Loucy (cell line): ENCODE data around the gene KCNH1.

ENCODE experiments used
- H2AFZ ChIP-seq: fragments of 200-600 bp; sonication (generic); 2 replicates; pipeline ENCODE4 v1.6.0; 2016; ENCODE audit warnings: antibody characterized with exemption, mild to moderate bottlenecking, low read length, moderate library complexity
- H3F3A ChIP-seq: fragments of 200-600 bp; 2 replicates; pipeline ENCODE4 v1.6.0; 2016; ENCODE audit warnings: antibody characterized with exemption, low read depth, mild to moderate bottlenecking
- H3K27me3 ChIP-seq: fragments of 200-600 bp; sonication (generic); 2 replicates; pipeline ENCODE4 v1.6.1; 2014; ENCODE audit warnings: low read length, mild to moderate bottlenecking; ENCODE audit not compliant: insufficient read depth, poor library complexity, severe bottlenecking
- H3K36me3 ChIP-seq: fragments of 200-600 bp; sonication (generic); 2 replicates; pipeline ENCODE4 v1.6.1; 2016; ENCODE audit warnings: low read length; ENCODE audit not compliant: insufficient read depth
- H3K4me1 ChIP-seq: fragments of 200-600 bp; sonication (generic); 2 replicates; pipeline ENCODE4 v1.5.1; 2014; ENCODE audit warnings: low read length, mild to moderate bottlenecking; ENCODE audit not compliant: insufficient read depth, poor library complexity, severe bottlenecking
- H3K4me2 ChIP-seq: fragments of 200-600 bp; sonication (generic); 2 replicates; pipeline ENCODE4 v1.6.0; 2014; ENCODE audit warnings: antibody characterized with exemption, low read length, low read depth, mild to moderate bottlenecking; ENCODE audit not compliant: poor library complexity, severe bottlenecking
- H3K4me3 ChIP-seq: fragments of 200-600 bp; sonication (generic); 2 replicates; pipeline ENCODE4 v1.5.1; 2014; ENCODE audit warnings: low read length, mild to moderate bottlenecking, mixed read lengths; ENCODE audit not compliant: poor library complexity, severe bottlenecking
- H3K79me2 ChIP-seq: fragments of 200-600 bp; sonication (generic); 2 replicates; pipeline ENCODE4 v1.6.1; 2014; ENCODE audit warnings: low read length; ENCODE audit not compliant: insufficient read depth
- H3K9ac ChIP-seq: fragments of 200-600 bp; sonication (generic); 2 replicates; pipeline ENCODE4 v1.6.0; 2014; ENCODE audit warnings: mild to moderate bottlenecking, low read depth, low read length, moderate library complexity; ENCODE audit not compliant: poor library complexity, severe bottlenecking
- H3K9me2 ChIP-seq: fragments of 200-600 bp; sonication (generic); replicated peaks from 2 replicates; pipeline ENCODE4 v1.6.1; 2016; ENCODE audit warnings: low read depth, low read length, mixed read lengths
- H3K9me3 ChIP-seq: fragments of 200-600 bp; sonication (generic); 2 replicates; pipeline ENCODE4 v1.6.1; 2014; ENCODE audit warnings: mild to moderate bottlenecking, antibody characterized with exemption, low read length, low read depth; ENCODE audit not compliant: insufficient read depth
- H4K20me1 ChIP-seq: fragments of 200-600 bp; sonication (generic); 2 replicates; pipeline ENCODE4 v1.6.0; 2014; ENCODE audit warnings: antibody characterized with exemption, low read length, mild to moderate bottlenecking; ENCODE audit not compliant: insufficient read depth, poor library complexity, severe bottlenecking
- EZH2phosphoT487 ChIP-seq: fragments of 200-600 bp; IDR thresholded peaks from 2 replicates; pipeline ENCODE4 v1.6.1; 2018; ENCODE audit warnings: antibody characterized with exemption, mild to moderate bottlenecking, moderate library complexity, borderline replicate concordance
- TF ChIP-seq, protein P1 (sequence below): fragments of 200-600 bp; sonication (generic); conservative IDR thresholded peaks from 2 replicates; pipeline ENCODE4 v1.5.1; 2014; ENCODE audit warnings: mild to moderate bottlenecking, antibody characterized with exemption, low read length

Gene KCNH1

DNA sequence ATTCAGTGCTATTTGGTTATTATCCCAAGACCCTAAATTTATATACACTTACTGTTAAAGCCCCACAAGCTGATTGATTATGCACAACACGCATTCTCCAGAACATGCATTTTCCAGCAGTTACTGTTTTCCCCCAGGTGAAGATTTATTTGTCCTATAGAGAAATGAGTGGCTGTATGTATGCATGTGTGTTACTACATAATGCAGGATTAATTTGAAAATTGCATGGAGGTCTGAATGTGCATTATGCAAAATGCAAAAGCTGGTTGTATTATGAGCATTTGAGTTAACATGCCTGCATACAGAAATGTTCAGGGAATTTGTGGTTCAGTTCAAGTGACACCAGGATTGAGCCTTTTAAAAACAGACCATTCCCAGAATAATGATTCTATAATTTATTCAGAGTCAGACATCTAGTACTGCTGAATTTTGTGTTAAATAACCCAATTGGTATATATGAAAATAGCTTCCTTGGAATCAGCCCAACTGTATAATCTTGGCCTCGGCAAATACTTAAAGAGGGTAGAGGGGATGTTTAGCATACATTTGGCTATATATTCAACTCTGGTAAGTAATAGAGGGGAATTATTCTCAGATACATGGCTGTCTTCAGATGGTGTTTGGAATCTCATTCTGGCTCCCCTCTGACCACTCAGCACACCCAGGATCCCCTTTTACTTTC, 485.2 kb downstream of the KCNH1 start:
- H4K20me1 ChIP-seq = no peaks in the 10 kb centered on the region
- H3K79me2 ChIP-seq = no peaks in the 10 kb centered on the region
- no peaks in the 10 kb centered on the region for H3F3A ChIP-seq
- H2AFZ ChIP-seq = no peak overlapping the region
- H3K36me3 ChIP-seq = no peaks in the 10 kb centered on the region
- H3K9me3 ChIP-seq = no peaks in the 10 kb centered on the region
- no peak overlapping the region for H3K9ac ChIP-seq
- H3K4me3 ChIP-seq = no peak overlapping the region
- no peak for TF ChIP-seq EZH2phosphoT487
- TF ChIP-seq, protein P1, sequence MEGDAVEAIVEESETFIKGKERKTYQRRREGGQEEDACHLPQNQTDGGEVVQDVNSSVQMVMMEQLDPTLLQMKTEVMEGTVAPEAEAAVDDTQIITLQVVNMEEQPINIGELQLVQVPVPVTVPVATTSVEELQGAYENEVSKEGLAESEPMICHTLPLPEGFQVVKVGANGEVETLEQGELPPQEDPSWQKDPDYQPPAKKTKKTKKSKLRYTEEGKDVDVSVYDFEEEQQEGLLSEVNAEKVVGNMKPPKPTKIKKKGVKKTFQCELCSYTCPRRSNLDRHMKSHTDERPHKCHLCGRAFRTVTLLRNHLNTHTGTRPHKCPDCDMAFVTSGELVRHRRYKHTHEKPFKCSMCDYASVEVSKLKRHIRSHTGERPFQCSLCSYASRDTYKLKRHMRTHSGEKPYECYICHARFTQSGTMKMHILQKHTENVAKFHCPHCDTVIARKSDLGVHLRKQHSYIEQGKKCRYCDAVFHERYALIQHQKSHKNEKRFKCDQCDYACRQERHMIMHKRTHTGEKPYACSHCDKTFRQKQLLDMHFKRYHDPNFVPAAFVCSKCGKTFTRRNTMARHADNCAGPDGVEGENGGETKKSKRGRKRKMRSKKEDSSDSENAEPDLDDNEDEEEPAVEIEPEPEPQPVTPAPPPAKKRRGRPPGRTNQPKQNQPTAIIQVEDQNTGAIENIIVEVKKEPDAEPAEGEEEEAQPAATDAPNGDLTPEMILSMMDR = no peak
- no peak overlapping the region for H3K4me2 ChIP-seq
- peaks cover 10% of the 10 kb centered on the region for H3K4me1 ChIP-seq
- H3K27me3 ChIP-seq = no peaks in the 10 kb centered on the region
- no peaks in the 10 kb centered on the region for H3K9me2 ChIP-seq

DNA sequence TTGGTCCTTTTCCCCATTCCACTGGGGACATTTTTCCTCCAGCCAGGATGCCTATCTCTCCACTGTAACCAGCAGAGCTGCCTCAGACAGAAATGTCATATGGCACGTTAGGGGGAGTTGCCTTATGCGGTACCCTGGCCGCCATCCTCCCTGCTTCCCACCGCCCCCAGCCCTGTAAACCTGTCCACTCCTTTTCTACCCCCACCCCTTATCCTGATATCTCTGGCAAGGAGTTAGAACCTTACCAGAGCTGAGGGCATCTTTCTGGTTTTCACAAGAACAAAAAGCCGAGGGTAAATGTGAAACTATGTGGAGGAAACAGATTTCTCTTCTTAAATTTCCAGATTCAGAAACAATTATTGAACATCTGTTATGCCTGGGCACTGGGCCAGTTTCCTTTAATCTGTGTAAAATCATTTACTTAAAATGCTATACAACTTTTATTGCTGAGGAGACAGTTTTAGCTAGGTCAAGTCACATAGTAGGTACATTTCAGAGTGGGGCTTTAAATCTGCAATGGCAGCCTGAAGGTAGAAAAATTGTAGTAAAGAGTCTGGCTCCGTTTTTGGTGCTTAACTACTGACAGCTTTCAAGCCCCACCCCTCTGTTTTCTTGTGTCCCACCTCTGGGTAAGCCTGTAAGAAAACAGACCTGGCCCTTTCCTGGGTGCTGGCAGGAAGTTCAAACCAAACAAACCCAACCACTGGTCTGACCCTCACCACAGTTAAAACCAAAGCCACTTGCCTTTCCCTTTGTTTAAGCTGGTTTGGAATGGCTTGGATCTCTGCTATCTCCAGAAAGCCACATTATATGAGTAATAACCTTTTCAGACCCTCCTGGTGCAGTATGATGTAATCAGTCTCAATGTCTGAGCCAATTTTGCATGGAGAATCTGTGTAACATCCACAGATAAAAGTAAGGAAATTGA, 486.3 kb downstream of the KCNH1 start:
- no peak overlapping the region for H2AFZ ChIP-seq
- H4K20me1 ChIP-seq = no peaks in the 10 kb centered on the region
- no peaks in the 10 kb centered on the region for H3K27me3 ChIP-seq
- H3F3A ChIP-seq = no peaks in the 10 kb centered on the region
- no peak overlapping the region for H3K4me2 ChIP-seq
- peaks cover 10% of the 10 kb centered on the region for H3K4me1 ChIP-seq
- no peak overlapping the region for H3K9ac ChIP-seq
- H3K4me3 ChIP-seq = no peak overlapping the region
- no peaks in the 10 kb centered on the region for H3K79me2 ChIP-seq
- H3K9me3 ChIP-seq = no peaks in the 10 kb centered on the region
- no peaks in the 10 kb centered on the region for H3K36me3 ChIP-seq
- no peak for TF ChIP-seq EZH2phosphoT487
- TF ChIP-seq, protein P1 = no peak
- no peaks in the 10 kb centered on the region for H3K9me2 ChIP-seq

DNA sequence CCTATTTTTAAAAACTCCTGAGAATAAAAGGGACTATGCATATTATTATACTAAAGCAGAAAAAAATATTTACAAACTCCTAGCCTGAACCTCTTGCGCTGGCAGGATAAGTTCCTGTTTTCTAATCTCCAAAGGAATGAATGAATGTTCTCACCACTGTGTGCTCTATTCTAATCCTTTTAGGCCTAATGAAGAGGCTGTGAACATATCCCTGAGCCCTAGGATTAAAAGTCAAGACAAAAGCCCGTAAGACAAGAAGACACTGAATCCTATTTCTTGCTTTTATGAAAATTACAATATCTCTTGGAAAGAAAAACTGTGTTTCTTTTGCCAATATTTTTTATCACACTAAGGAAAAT, 487.7 kb downstream of the KCNH1 start:
- Histone ChIP-seq H2AFZ (no peak overlapping the region), H3K9me3 (no peaks in the 10 kb centered on the region), H3K36me3 (no peaks in the 10 kb centered on the region), H3K4me3 (no peak overlapping the region), H3K9ac (no peak overlapping the region), H3K79me2 (no peaks in the 10 kb centered on the region), H3F3A (no peaks in the 10 kb centered on the region), H3K4me1 (peaks cover 10% of the 10 kb centered on the region), H3K27me3 (no peaks in the 10 kb centered on the region), H4K20me1 (no peaks in the 10 kb centered on the region), H3K4me2 (no peak overlapping the region), H3K9me2 (no peaks in the 10 kb centered on the region)
- TF ChIP-seq, protein P1 = no peak
- no peak for TF ChIP-seq EZH2phosphoT487
